Astrocyte (in vitro differentiated cells and primary cell): ENCODE data around the gene DOP1A.

Experiments
- CTCF ChIP-seq: IDR thresholded peaks from 2 replicates; pipeline ENCODE4 v1.5.1; 2011; ENCODE audit warnings: low read depth, mild to moderate bottlenecking, inconsistent platforms, low read length, moderate library complexity; ENCODE audit not compliant: insufficient read depth
- EZH2 ChIP-seq: IDR thresholded peaks from 2 replicates; pipeline ENCODE4 v1.6.1; 2012; ENCODE audit warnings: mild to moderate bottlenecking, low read length, inconsistent platforms; ENCODE audit not compliant: insufficient read depth

GRCh38 chr6:83199173-83199862 is 131.8 kb downstream of the DOP1A start:
- TF ChIP-seq EZH2: no peak
- TF ChIP-seq CTCF: no peak
